ENCODE measurements around the gene RAB42.
A peak's percentile ranks its signal among the peaks of the same experiment; 100 is the strongest.

The RAB42 gene

GRCh38 chr1:28604962-28605361 lies 12.9 kb downstream of the RAB42 start:
- Histone ChIP-seq H3K27ac (ENCODE audit: low read depth, low read length, severe bottlenecking) (no peak overlapping the region), H3K4me3 (ENCODE audit: extremely low read depth, insufficient read depth, low read length, poor library complexity, severe bottlenecking) (no peak overlapping the region), H3K9me3 (ENCODE audit: control insufficient read depth, low read length) (no peaks in the 10 kb centered on the region), H3K36me3 (ENCODE audit: control insufficient read depth, insufficient read depth, low read length) (peaks cover 43% of the 10 kb centered on the region), H3K4me1 (ENCODE audit: control insufficient read depth, insufficient read depth, low read length, poor library complexity, severe bottlenecking) (peaks cover 9% of the 10 kb centered on the region)
- WGBS, 2 experiments (ENCODE audit: insufficient coverage in 2 of 2) = 86 to 88% methylated on average over 3 to 5 of the region's 6 CpGs

- Histone ChIP-seq H3K4me3 (ENCODE audit: extremely low read depth, insufficient read depth, low read length, poor library complexity, severe bottlenecking) (no peak overlapping the region), H3K36me3 (ENCODE audit: control insufficient read depth, insufficient read depth, low read length) (peaks cover 58% of the 10 kb centered on the region), H3K9me3 (ENCODE audit: control insufficient read depth, low read length) (no peaks in the 10 kb centered on the region), H3K4me1 (ENCODE audit: control insufficient read depth, insufficient read depth, low read length, poor library complexity, severe bottlenecking) (peaks cover 8% of the 10 kb centered on the region), H3K27ac (ENCODE audit: low read depth, low read length, severe bottlenecking) (no peak overlapping the region)
- 100% methylated on average over 1 of the region's 2 CpGs; no CpG with 5 or more reads in 1 of the 2 experiments for WGBS, 2 experiments (ENCODE audit: insufficient coverage in 2 of 2)
Measured at GRCh38 chr1:28606771-28607170, 14.7 kb downstream of the RAB42 start.

- Histone ChIP-seq H3K36me3 (ENCODE audit: control insufficient read depth, insufficient read depth, low read length) (peaks cover 55% of the 10 kb centered on the region), H3K27ac (ENCODE audit: low read depth, low read length, severe bottlenecking) (no peak overlapping the region), H3K4me3 (ENCODE audit: extremely low read depth, insufficient read depth, low read length, poor library complexity, severe bottlenecking) (no peak overlapping the region), H3K9me3 (ENCODE audit: control insufficient read depth, low read length) (no peaks in the 10 kb centered on the region), H3K4me1 (ENCODE audit: control insufficient read depth, insufficient read depth, low read length, poor library complexity, severe bottlenecking) (no peaks in the 10 kb centered on the region)
- WGBS, 2 experiments (ENCODE audit: insufficient coverage in 2 of 2) = 84 to 98% methylated on average over 5 of the region's 5 CpGs
Measured at GRCh38 chr1:28613175-28613574, 21.1 kb downstream of the RAB42 start.

GRCh38 chr1:28631713-28632112 lies 39.6 kb downstream of the RAB42 start:
- no CpG with 5 or more reads among the region's 1 CpG for WGBS, 2 experiments (ENCODE audit: insufficient coverage in 2 of 2)
- H3K27ac ChIP-seq (ENCODE audit: low read depth, low read length, severe bottlenecking) = no peak overlapping the region
- H3K9me3 ChIP-seq (ENCODE audit: control insufficient read depth, low read length) = no peaks in the 10 kb centered on the region
- H3K36me3 ChIP-seq (ENCODE audit: control insufficient read depth, insufficient read depth, low read length) = peaks cover 8% of the 10 kb centered on the region
- no peak overlapping the region for H3K4me3 ChIP-seq (ENCODE audit: extremely low read depth, insufficient read depth, low read length, poor library complexity, severe bottlenecking)
- H3K4me1 ChIP-seq (ENCODE audit: control insufficient read depth, insufficient read depth, low read length, poor library complexity, severe bottlenecking) = no peaks in the 10 kb centered on the region

GRCh38 chr1:28632560-28632959 lies 40.5 kb downstream of the RAB42 start:
- Histone ChIP-seq H3K36me3 (ENCODE audit: control insufficient read depth, insufficient read depth, low read length) (peaks cover 8% of the 10 kb centered on the region), H3K4me3 (ENCODE audit: extremely low read depth, insufficient read depth, low read length, poor library complexity, severe bottlenecking) (no peak overlapping the region), H3K9me3 (ENCODE audit: control insufficient read depth, low read length) (no peaks in the 10 kb centered on the region), H3K27ac (ENCODE audit: low read depth, low read length, severe bottlenecking) (no peak overlapping the region), H3K4me1 (ENCODE audit: control insufficient read depth, insufficient read depth, low read length, poor library complexity, severe bottlenecking) (no peaks in the 10 kb centered on the region)
- WGBS, 2 experiments (ENCODE audit: insufficient coverage in 2 of 2) = 91 to 94% methylated on average over 4 of the region's 4 CpGs

GRCh38 chr1:28640766-28641165 lies 48.7 kb downstream of the RAB42 start:
- no CpG with 5 or more reads among the region's 1 CpG for WGBS, 2 experiments (ENCODE audit: insufficient coverage in 2 of 2)
- Histone ChIP-seq H3K27ac (ENCODE audit: low read depth, low read length, severe bottlenecking) (no peak overlapping the region), H3K36me3 (ENCODE audit: control insufficient read depth, insufficient read depth, low read length) (no peaks in the 10 kb centered on the region), H3K9me3 (ENCODE audit: control insufficient read depth, low read length) (no peaks in the 10 kb centered on the region), H3K4me3 (ENCODE audit: extremely low read depth, insufficient read depth, low read length, poor library complexity, severe bottlenecking) (no peak overlapping the region), H3K4me1 (ENCODE audit: control insufficient read depth, insufficient read depth, low read length, poor library complexity, severe bottlenecking) (peaks cover 6% of the 10 kb centered on the region)

- 2% methylated on average over 22 to 26 of the region's 26 CpGs for WGBS, 2 experiments (ENCODE audit: insufficient coverage in 2 of 2)
- Histone ChIP-seq H3K36me3 (ENCODE audit: control insufficient read depth, insufficient read depth, low read length) (no peaks in the 10 kb centered on the region), H3K27ac (ENCODE audit: low read depth, low read length, severe bottlenecking) (peak overlapping the region; percentile 81), H3K4me3 (ENCODE audit: extremely low read depth, insufficient read depth, low read length, poor library complexity, severe bottlenecking) (peak overlapping the region; percentile 90), H3K9me3 (ENCODE audit: control insufficient read depth, low read length) (no peaks in the 10 kb centered on the region), H3K4me1 (ENCODE audit: control insufficient read depth, insufficient read depth, low read length, poor library complexity, severe bottlenecking) (peaks cover 6% of the 10 kb centered on the region)
Measured at GRCh38 chr1:28642056-28642846, 50.2 kb downstream of the RAB42 start.

- Histone ChIP-seq H3K9me3 (ENCODE audit: control insufficient read depth, low read length) (no peaks in the 10 kb centered on the region), H3K36me3 (ENCODE audit: control insufficient read depth, insufficient read depth, low read length) (no peaks in the 10 kb centered on the region), H3K4me3 (ENCODE audit: extremely low read depth, insufficient read depth, low read length, poor library complexity, severe bottlenecking) (peak within 1 kb of the TSS; percentile 90), H3K4me1 (ENCODE audit: control insufficient read depth, insufficient read depth, low read length, poor library complexity, severe bottlenecking) (peaks cover 9% of the 10 kb centered on the region), H3K27ac (ENCODE audit: low read depth, low read length, severe bottlenecking) (peak within 1 kb of the TSS; percentile 81)
- 17% methylated on average over 23 of the region's 49 CpGs for WGBS, 2 experiments (ENCODE audit: insufficient coverage in 2 of 2)
Measured at GRCh38 chr1:28642847-28643635, 51.0 kb downstream of the RAB42 start, which contains the start of gene TAF12. Gene TAF12, minus strand, starts transcription at chr1:28643067. Its CDS starts 20,986 bp downstream, at chr1:28622081.

- Histone ChIP-seq H3K27ac (ENCODE audit: low read depth, low read length, severe bottlenecking) (no peak overlapping the region), H3K9me3 (ENCODE audit: control insufficient read depth, low read length) (no peaks in the 10 kb centered on the region), H3K4me1 (ENCODE audit: control insufficient read depth, insufficient read depth, low read length, poor library complexity, severe bottlenecking) (peaks cover 11% of the 10 kb centered on the region), H3K36me3 (ENCODE audit: control insufficient read depth, insufficient read depth, low read length) (no peaks in the 10 kb centered on the region), H3K4me3 (ENCODE audit: extremely low read depth, insufficient read depth, low read length, poor library complexity, severe bottlenecking) (no peak overlapping the region)
- 79 to 81% methylated on average over 3 of the region's 3 CpGs for WGBS, 2 experiments (ENCODE audit: insufficient coverage in 2 of 2)
Measured at GRCh38 chr1:28644494-28644893, 52.4 kb downstream of the RAB42 start.
